ENCODE measurements around the gene PRR9.
"Not testable (repeated sequence)": the region's sequence is repeated elsewhere in the genome, so short reads cannot be mapped to it uniquely, and the experiment has no call there.

PRR9 gene

GRCh38 chr1:153213519-153213918 is 3.9 kb upstream of the PRR9 start:
- H3K9me3 Mint-ChIP-seq: no peaks in the 10 kb centered on the region
- ATAC-seq (ENCODE audit: low read depth) (no peak), DNase-seq (ENCODE audit: low spot score in 2 of 2) (no peak)
- H3K4me1 Mint-ChIP-seq: no peaks in the 10 kb centered on the region
- peaks cover 18% of the 10 kb centered on the region for H3K27me3 Mint-ChIP-seq
- no peak overlapping the region for H3K27ac Mint-ChIP-seq
- H3K36me3 Mint-ChIP-seq: no peaks in the 10 kb centered on the region
- no peak overlapping the region for H3K4me3 Mint-ChIP-seq

- H3K4me3 Mint-ChIP-seq: no peak overlapping the region
- H3K27ac Mint-ChIP-seq: no peak overlapping the region
Measured at GRCh38 chr1:153217744-153218416, 496 bp downstream of the PRR9 start.

GRCh38 chr1:153220606-153221303 is 3.4 kb downstream of the PRR9 start:
- Mint-ChIP-seq H3K4me3 (no peak overlapping the region), H3K9me3 (no peaks in the 10 kb centered on the region), H3K4me1 (peaks cover 6% of the 10 kb centered on the region), H3K27me3 (peaks cover 18% of the 10 kb centered on the region), H3K36me3 (no peaks in the 10 kb centered on the region), H3K27ac (no peak overlapping the region)
- no peak for ATAC-seq (ENCODE audit: low read depth)
- no peak for DNase-seq (ENCODE audit: low spot score in 2 of 2)

More at GRCh38 chr1:153217744-153218416, 496 bp downstream of the PRR9 start:
- DNase-seq (ENCODE audit: low spot score in 2 of 2) (no peak), ATAC-seq (ENCODE audit: low read depth) (no peak)
- H3K27me3 Mint-ChIP-seq: peaks cover 17% of the 10 kb centered on the region
- H3K4me1 Mint-ChIP-seq: no peaks in the 10 kb centered on the region
- H3K9me3 Mint-ChIP-seq: no peaks in the 10 kb centered on the region
- H3K36me3 Mint-ChIP-seq: no peaks in the 10 kb centered on the region

GRCh38 chr1:153223040-153223891 is 5.9 kb downstream of the PRR9 start:
- peak; percentile 72 for ATAC-seq (ENCODE audit: low read depth)
- not testable (repeated sequence) for H3K27ac Mint-ChIP-seq, H3K4me1 Mint-ChIP-seq, H3K9me3 Mint-ChIP-seq, H3K36me3 Mint-ChIP-seq, H3K4me3 Mint-ChIP-seq
- peaks cover 16% of the 10 kb centered on the region for H3K27me3 Mint-ChIP-seq
- DNase-seq (ENCODE audit: low spot score in 2 of 2): peak; percentile 41 to 56

GRCh38 chr1:153227810-153228209 is 10.4 kb downstream of the PRR9 start:
- no peak overlapping the region for H3K4me3 Mint-ChIP-seq
- H3K27ac Mint-ChIP-seq: no peak overlapping the region
- peaks cover 21% of the 10 kb centered on the region for H3K27me3 Mint-ChIP-seq
- DNase-seq (ENCODE audit: low spot score in 2 of 2) (no peak), ATAC-seq (ENCODE audit: low read depth) (no peak)
- H3K4me1 Mint-ChIP-seq: peaks cover 11% of the 10 kb centered on the region
- H3K9me3 Mint-ChIP-seq: no peaks in the 10 kb centered on the region
- H3K36me3 Mint-ChIP-seq: no peaks in the 10 kb centered on the region

GRCh38 chr1:153228491-153228890 is 11.1 kb downstream of the PRR9 start:
- Mint-ChIP-seq H3K27ac (no peak overlapping the region), H3K4me1 (peaks cover 12% of the 10 kb centered on the region)
- no peak for ATAC-seq (ENCODE audit: low read depth)

GRCh38 chr1:153229076-153229829 is 11.9 kb downstream of the PRR9 start:
- H3K27me3 Mint-ChIP-seq: peaks cover 14% of the 10 kb centered on the region
- DNase-seq (ENCODE audit: low spot score in 2 of 2); H3K9me3 Mint-ChIP-seq; H3K36me3 Mint-ChIP-seq; H3K27ac Mint-ChIP-seq; H3K4me3 Mint-ChIP-seq; H3K4me1 Mint-ChIP-seq: not testable (repeated sequence)
- peak; percentile 26 for ATAC-seq (ENCODE audit: low read depth)

More at GRCh38 chr1:153228491-153228890, 11.1 kb downstream of the PRR9 start:
- no peak for DNase-seq (ENCODE audit: low spot score in 2 of 2)
- Mint-ChIP-seq H3K27me3 (peaks cover 16% of the 10 kb centered on the region), H3K36me3 (no peaks in the 10 kb centered on the region), H3K9me3 (no peaks in the 10 kb centered on the region), H3K4me3 (no peak overlapping the region)

GRCh38 chr1:153231363-153231762 is 14.0 kb downstream of the PRR9 start:
- peaks cover 10% of the 10 kb centered on the region for H3K4me1 Mint-ChIP-seq
- peaks cover 18% of the 10 kb centered on the region for H3K27me3 Mint-ChIP-seq
- H3K36me3 Mint-ChIP-seq: no peaks in the 10 kb centered on the region
- H3K4me3 Mint-ChIP-seq: no peak overlapping the region
- no peak overlapping the region for H3K27ac Mint-ChIP-seq
- H3K9me3 Mint-ChIP-seq: no peaks in the 10 kb centered on the region
- DNase-seq (ENCODE audit: low spot score in 2 of 2) (no peak), ATAC-seq (ENCODE audit: low read depth) (no peak)

GRCh38 chr1:153231785-153232184 is 14.4 kb downstream of the PRR9 start:
- no peak overlapping the region for H3K27ac Mint-ChIP-seq
- peaks cover 10% of the 10 kb centered on the region for H3K4me1 Mint-ChIP-seq
- DNase-seq (ENCODE audit: low spot score in 2 of 2) (no peak), ATAC-seq (ENCODE audit: low read depth) (no peak)
- no peaks in the 10 kb centered on the region for H3K9me3 Mint-ChIP-seq
- no peak overlapping the region for H3K4me3 Mint-ChIP-seq
- peaks cover 18% of the 10 kb centered on the region for H3K27me3 Mint-ChIP-seq
- no peaks in the 10 kb centered on the region for H3K36me3 Mint-ChIP-seq

GRCh38 chr1:153232553-153232952 is 15.2 kb downstream of the PRR9 start:
- peaks cover 10% of the 10 kb centered on the region for H3K4me1 Mint-ChIP-seq
- no peak overlapping the region for H3K4me3 Mint-ChIP-seq
- no peaks in the 10 kb centered on the region for H3K9me3 Mint-ChIP-seq
- ATAC-seq (ENCODE audit: low read depth) (no peak), DNase-seq (ENCODE audit: low spot score in 2 of 2) (no peak)
- H3K36me3 Mint-ChIP-seq: no peaks in the 10 kb centered on the region
- no peak overlapping the region for H3K27ac Mint-ChIP-seq
- peaks cover 18% of the 10 kb centered on the region for H3K27me3 Mint-ChIP-seq

GRCh38 chr1:153233448-153233847 is 16.1 kb downstream of the PRR9 start:
- Mint-ChIP-seq H3K36me3 (no peaks in the 10 kb centered on the region), H3K27ac (no peak overlapping the region), H3K4me3 (no peak overlapping the region), H3K9me3 (no peaks in the 10 kb centered on the region), H3K27me3 (peaks cover 18% of the 10 kb centered on the region), H3K4me1 (peaks cover 10% of the 10 kb centered on the region)
- ATAC-seq (ENCODE audit: low read depth) (no peak), DNase-seq (ENCODE audit: low spot score in 2 of 2) (no peak)

GRCh38 chr1:153238527-153238926 is 21.1 kb downstream of the PRR9 start:
- DNase-seq (ENCODE audit: low spot score in 2 of 2) (no peak), ATAC-seq (ENCODE audit: low read depth) (no peak)
- Mint-ChIP-seq H3K27me3 (peaks cover 12% of the 10 kb centered on the region), H3K4me1 (no peaks in the 10 kb centered on the region), H3K36me3 (no peaks in the 10 kb centered on the region), H3K4me3 (no peak overlapping the region), H3K27ac (no peak overlapping the region), H3K9me3 (no peaks in the 10 kb centered on the region)

- H3K9me3 Mint-ChIP-seq: peaks cover 5% of the 10 kb centered on the region
- no peak for DNase-seq (ENCODE audit: low spot score in 2 of 2)
- peaks cover 19% of the 10 kb centered on the region for H3K27me3 Mint-ChIP-seq
- peaks cover 2% of the 10 kb centered on the region for H3K36me3 Mint-ChIP-seq
- H3K4me3 Mint-ChIP-seq: no peak overlapping the region
- no peaks in the 10 kb centered on the region for H3K4me1 Mint-ChIP-seq
- no peak overlapping the region for H3K27ac Mint-ChIP-seq
- ATAC-seq (ENCODE audit: low read depth): no peak
Measured at GRCh38 chr1:153242160-153242559, 24.8 kb downstream of the PRR9 start.
